Measurements from ENCODE around the gene CD101.

GRCh38 chr1:116952738-116953275, 48.8 kb upstream of the CD101 start:
- TF ChIP-seq CTCF (IDR thresholded peaks at IDR 0.05; ENCODE audit: poor library complexity) (no peak), EZH2phosphoT487 (IDR thresholded peaks at IDR 0.05; ENCODE audit: low read depth, severe bottlenecking, unreplicated experiment) (no peak), EZH2 (IDR thresholded peaks at IDR 0.05; ENCODE audit: borderline replicate concordance) (no peak)
